A673 (cell line): ENCODE measurements around the gene SMC6. TPM values are rescaled to one million over a fixed set of nuclear protein-coding genes. Genes with fewer than 3 reads are reported as not detected.
A peak's percentile ranks its signal among the peaks of the same experiment; 100 is the strongest.

Source experiments
- BruUV-seq: library from RNA; stranded (reverse); fragments of 400-500 nt; replicated peaks from 2 replicates; lab custom pipeline; 2021; lab: Mats Ljungman, UMichigan
- CTCF ChIA-PET: fragments of 300-600 bp; sonication (Branson Sonifier 250); formaldehyde crosslinking; loops from one replicate; lab custom pipeline; 2022; ENCODE audit warnings: antibody characterized with exemption; lab: Charles Lee
- POLR2A ChIA-PET: fragments of 300-600 bp; sonication (Branson Sonifier 250); formaldehyde crosslinking; loops from one replicate; lab custom pipeline; 2022; ENCODE audit warnings: antibody characterized with exemption; ENCODE audit not compliant: low non-redundant PET; lab: Charles Lee
- DNase-seq: peaks from one replicate; pipeline ENCODE4 v3.0.0-alpha.2; 2015; ENCODE audit warnings: low spot score
- H3K27ac ChIP-seq: fragments of 200-600 bp; sonication (generic); 2 replicates; pipeline ENCODE4 v1.5.1; 2016; ENCODE audit warnings: mixed run types, low read depth, mild to moderate bottlenecking, mixed read lengths, antibody characterized with exemption, low read length; ENCODE audit not compliant: poor library complexity, severe bottlenecking
- H3K27me3 ChIP-seq: fragments of 200-600 bp; sonication (generic); replicated peaks from 2 replicates; pipeline ENCODE4 v1.6.1; 2017; ENCODE audit warnings: mixed run types, low read depth, mild to moderate bottlenecking, mixed read lengths, antibody characterized with exemption, low read length; ENCODE audit not compliant: insufficient read depth, poor library complexity
- H3K36me3 ChIP-seq: fragments of 200-600 bp; sonication (generic); 2 replicates; pipeline ENCODE4 v1.6.1; 2016; ENCODE audit warnings: mixed run types, mild to moderate bottlenecking, mixed read lengths, antibody characterized with exemption, low read length; ENCODE audit not compliant: insufficient read depth, poor library complexity, severe bottlenecking
- H3K4me1 ChIP-seq: fragments of 200-600 bp; sonication (generic); 2 replicates; pipeline ENCODE4 v1.6.1; 2017; ENCODE audit warnings: mixed run types, mild to moderate bottlenecking, mixed read lengths, antibody characterized with exemption, low read length; ENCODE audit not compliant: insufficient read depth, poor library complexity, severe bottlenecking
- H3K4me3 ChIP-seq: fragments of 200-600 bp; sonication (generic); 2 replicates; pipeline ENCODE4 v1.5.1; 2016; ENCODE audit warnings: low read depth, mixed run types, mild to moderate bottlenecking, mixed read lengths, low read length; ENCODE audit not compliant: poor library complexity, severe bottlenecking
- H3K9me3 ChIP-seq: fragments of 200-600 bp; sonication (generic); 2 replicates; pipeline ENCODE4 v1.6.1; 2016; ENCODE audit warnings: mixed run types, low read depth, mild to moderate bottlenecking, mixed read lengths, antibody characterized with exemption, low read length; ENCODE audit not compliant: poor library complexity, severe bottlenecking
- CTCF ChIP-seq: fragments of 300-800, 200-600 bp; sonication (generic); conservative IDR thresholded peaks from 2 replicates; pipeline ENCODE4 v1.5.1; 2017; ENCODE audit warnings: low read depth, mild to moderate bottlenecking, antibody characterized with exemption, low read length, moderate library complexity, mixed read lengths
- EZH2 ChIP-seq: fragments of 200-600 bp; sonication (generic); IDR thresholded peaks from 2 replicates; pipeline ENCODE4 v1.6.1; 2017; ENCODE audit warnings: borderline replicate concordance, low read depth, mild to moderate bottlenecking, mixed read lengths, antibody characterized with exemption, low read length; ENCODE audit not compliant: poor library complexity, severe bottlenecking
- intact Hi-C: fragments of 100-400 bp; cut with micrococcal nuclease; formaldehyde crosslinking; loops from one replicate; pipeline ENCODE4 v1.10.0; 2022; ENCODE audit not compliant: unreplicated experiment
- total RNA-seq: library from RNA; stranded (reverse); gene quantifications from 2 replicates; pipeline ENCODE4 v1.2.3, GENCODE V29; 2021

SMC6 gene
- total RNA-seq, 1 experiment from 2014 or later: 49.5 TPM

DNA sequence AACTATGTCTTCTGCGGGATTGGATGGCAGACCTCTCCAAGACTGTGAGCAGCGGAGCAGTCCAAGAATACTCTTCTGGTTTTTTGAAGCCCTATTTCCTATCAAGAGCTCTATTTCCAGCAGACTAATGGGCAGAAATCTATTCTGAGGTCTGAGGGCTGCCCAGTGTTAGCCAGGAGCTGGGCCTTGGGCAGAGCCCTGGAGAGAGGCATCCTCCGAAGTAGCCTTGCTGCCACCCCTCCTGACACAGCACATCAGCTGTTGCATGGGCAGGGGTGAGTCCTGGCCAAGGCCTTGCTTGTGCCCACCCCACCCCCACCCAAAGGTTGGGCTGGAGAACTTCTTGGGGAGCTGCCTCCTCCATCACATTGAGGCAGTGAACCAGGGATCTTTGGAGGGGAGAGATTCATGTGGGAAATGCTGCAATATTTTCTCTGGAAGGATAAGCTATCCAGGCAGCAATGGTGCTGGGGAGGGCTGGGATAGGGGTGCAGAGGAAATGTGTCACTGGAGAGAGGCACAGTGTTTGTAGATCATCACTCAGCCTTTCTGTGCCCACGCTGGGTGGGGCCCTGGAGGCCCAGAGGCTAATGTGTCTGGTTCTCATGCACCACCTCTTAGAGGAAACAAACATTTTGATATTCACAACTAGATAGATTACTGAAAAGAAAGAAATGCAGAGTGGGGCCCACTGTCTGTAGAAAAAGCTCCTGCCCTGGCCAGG is 108.5 kb downstream of the SMC6 start:
- Histone ChIP-seq H3K4me3 (no peak overlapping the region), H3K27me3 (no peaks in the 10 kb centered on the region), H3K9me3 (no peaks in the 10 kb centered on the region), H3K36me3 (no peaks in the 10 kb centered on the region), H3K4me1 (peaks cover 9% of the 10 kb centered on the region), H3K27ac (peak overlapping the region; percentile 2)
- TF ChIP-seq CTCF (no peak), EZH2 (no peak)
- CTCF ChIA-PET: interaction anchor here (0.6 to 1.7 kb wide), 5 partner anchors 20 to 338 kb away, joined by 3 to 9 read pairs (median 3); partner anchors contain the start of gene VSNL1
- intact Hi-C loops: no loop called here
- no peak for DNase-seq
- POLR2A ChIA-PET: no interaction called here
- no TSS peak for BruUV-seq

DNA sequence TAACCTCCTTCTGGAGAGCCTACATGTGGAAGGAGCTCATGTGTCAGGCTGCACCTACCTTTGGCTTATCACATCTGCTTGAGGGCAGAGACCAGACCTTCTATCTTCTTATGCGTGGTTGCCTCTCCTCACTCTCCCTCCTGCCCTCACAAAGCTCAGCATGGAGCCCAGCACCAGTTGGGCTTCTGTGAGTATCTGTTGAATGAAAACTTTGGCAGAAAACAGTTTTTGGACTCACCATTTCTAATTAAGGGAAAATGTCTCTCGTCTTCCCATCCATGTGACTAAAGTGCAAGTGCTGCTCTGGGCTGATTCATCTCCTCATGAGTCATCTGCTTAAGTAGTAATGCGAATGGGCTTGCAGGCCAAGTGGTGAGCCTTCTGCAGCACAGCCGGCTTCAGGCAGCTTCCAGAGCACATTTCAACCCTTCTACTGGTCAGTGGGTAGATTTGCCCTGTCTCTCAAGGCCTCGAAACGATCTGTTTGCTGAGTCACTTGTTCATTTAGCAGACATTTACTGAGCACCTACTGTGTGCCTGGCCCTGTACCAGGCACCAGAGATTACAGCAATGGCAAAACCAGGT is 110.5 kb downstream of the SMC6 start:
- peak; percentile 76 for DNase-seq
- TF ChIP-seq CTCF: no peak
- no peak for TF ChIP-seq EZH2
- no peak overlapping the region for H3K4me3 ChIP-seq
- BruUV-seq: no TSS peak
- ChIA-PET CTCF (no interaction called here), POLR2A (no interaction called here)
- intact Hi-C loops: no loop called here
- peaks cover 9% of the 10 kb centered on the region for H3K4me1 ChIP-seq
- H3K9me3 ChIP-seq: no peaks in the 10 kb centered on the region
- H3K36me3 ChIP-seq: no peaks in the 10 kb centered on the region
- no peak overlapping the region for H3K27ac ChIP-seq
- H3K27me3 ChIP-seq: no peaks in the 10 kb centered on the region

GRCh38 chr2:17640406-17640805 is 113.2 kb downstream of the SMC6 start:
- TF ChIP-seq EZH2: no peak
- no peak for TF ChIP-seq CTCF
- ChIA-PET CTCF (no interaction called here), POLR2A (no interaction called here)
- intact Hi-C loops: no loop called here
- H3K27me3 ChIP-seq: no peaks in the 10 kb centered on the region
- peaks cover 3% of the 10 kb centered on the region for H3K4me1 ChIP-seq
- H3K27ac ChIP-seq: no peak overlapping the region
- BruUV-seq: no TSS peak
- DNase-seq: no peak
- no peak overlapping the region for H3K4me3 ChIP-seq
- H3K36me3 ChIP-seq: no peaks in the 10 kb centered on the region
- H3K9me3 ChIP-seq: no peaks in the 10 kb centered on the region
